ENCODE measurements around the gene CD59.

GRCh38 chr11:33692541-33692940 is 43.7 kb downstream of the CD59 start:
- no peak for TF ChIP-seq EZH2 (optimal IDR thresholded peaks at IDR 0.05; ENCODE audit: low read depth, low read length)
- TF ChIP-seq CTCF (IDR thresholded peaks at IDR 0.05; ENCODE audit: low read length) = no peak
- TF ChIP-seq EZH2phosphoT487 (IDR thresholded peaks at IDR 0.05; ENCODE audit: low read length) = no peak
